Upper lobe of left lung (tissue), 6 donors: Measurements from ENCODE around the gene SV2C. TPM values are rescaled to one million over a fixed set of nuclear protein-coding genes. Genes with fewer than 3 reads are reported as not detected.

Source experiments
- ATAC-seq, 2 donors: fragments of 200-7000 bp; cut with Tn5 transposase; one replicate each; pipeline ENCODE4 v1.9.1; 2022; ENCODE audit warnings: mild to moderate bottlenecking in 2 of 2, moderate library complexity in 2 of 2; ENCODE audit not compliant: low FRiP score in 2 of 2
- DNase-seq, 2 donors: peaks; one replicate each; pipeline ENCODE4 v3.0.0-alpha.2; 2019 to 2020
- H3K27ac ChIP-seq, 4 donors: fragments of 200-600 bp; sonication (generic); one replicate each; pipeline ENCODE4 v1.5.1; 2016 to 2019
- H3K27me3 ChIP-seq, 4 donors: fragments of 200-600 bp; sonication (generic); one replicate each; pipeline ENCODE4 v1.5.1; 2017 to 2019
- H3K36me3 ChIP-seq, 4 donors: fragments of 200-600 bp; sonication (generic); one replicate each; pipeline ENCODE4 v1.5.1; 2016 to 2019
- H3K4me1 ChIP-seq, 4 donors: fragments of 200-600 bp; sonication (generic); one replicate each; pipeline ENCODE4 v1.5.1; 2018 to 2019
- H3K4me3 ChIP-seq, 4 donors: fragments of 200-600 bp; sonication (generic); one replicate each; pipeline ENCODE4 v1.5.1; 2017 to 2019; ENCODE audit warnings: mild to moderate bottlenecking in 2 of 4, moderate library complexity in 1 of 4
- H3K9me3 ChIP-seq, 4 donors: fragments of 200-600 bp; sonication (generic); one replicate each; pipeline ENCODE4 v1.5.1; 2018 to 2019
- CTCF ChIP-seq, 6 experiments: fragments of 450-650 bp in 4 of 6; fragments of 200-600 bp in 2 of 6; sonication (generic) in 2 of 6; IDR thresholded peaks; one replicate each; pipeline ENCODE4 v1.5.1; 2016 to 2019; ENCODE audit warnings: antibody characterized with exemption in 6 of 6
- EP300 ChIP-seq, 4 donors: sonication (generic); formaldehyde crosslinking; IDR thresholded peaks; one replicate each; pipeline ENCODE4 v1.5.1; 2017; ENCODE audit warnings: antibody characterized with exemption in 4 of 4, control low read depth in 2 of 4
- POLR2A ChIP-seq, 4 donors: fragments of 450-650 bp; IDR thresholded peaks; one replicate each; pipeline ENCODE4 v1.5.1; 2016 to 2017; ENCODE audit warnings: antibody characterized with exemption in 4 of 4, mild to moderate bottlenecking in 2 of 4
- POLR2AphosphoS5 ChIP-seq, 2 donors: sonication (generic); formaldehyde crosslinking; IDR thresholded peaks; one replicate each; pipeline ENCODE4 v1.5.1; 2017; ENCODE audit warnings: antibody characterized with exemption in 2 of 2
- WGBS, 2 donors: methylation state at CpG; one replicate each; pipeline ENCODE4 v1.1.5; 2017 to 2018; 5-methylcytosine and 5-hydroxymethylcytosine counted together
- total RNA-seq, 6 donors: library from RNA; depleted of rRNA in 4 of 6; stranded (reverse); fragments of >200 nt in 4 of 6; gene quantifications; one replicate each; pipeline versions ENCODE4 v1.1.0 to v1.2.1, GENCODE V29; 2016 to 2021
- donor health status: DM: no; HTN: no; CAD: no; lungs with moderate emphysema.
- donor health status: DM: no; HTN: yes; CAD: no; lungs with severe emphysema.

Gene SV2C
- total RNA-seq, 6 donors from 2014 or later, result 0.15 to 0.51 (median 0.21) TPM; not detected in 2

GRCh38 chr5:76177978-76178377 is 94.8 kb downstream of the SV2C start:
- no peak overlapping the region for H3K27ac ChIP-seq
- DNase-seq (no peak), ATAC-seq (no peak)
- TF ChIP-seq EP300 (IDR thresholded peaks at IDR 0.05) (no peak), POLR2AphosphoS5 (IDR thresholded peaks at IDR 0.05) (no peak), POLR2A (IDR thresholded peaks at IDR 0.05) (no peak), CTCF (IDR thresholded peaks at IDR 0.05) (no peak)
- H3K4me1 ChIP-seq, result peaks cover 0 to 7% (median 3%) of the 10 kb centered on the region in 4 donors
- no peaks in the 10 kb centered on the region for H3K27me3 ChIP-seq
- H3K9me3 ChIP-seq, result no peaks in the 10 kb centered on the region
- H3K4me3 ChIP-seq, result no peak overlapping the region
- H3K36me3 ChIP-seq, result no peaks in the 10 kb centered on the region

- Histone ChIP-seq H3K27me3 (no peaks in the 10 kb centered on the region), H3K27ac (no peak overlapping the region), H3K36me3 (no peaks in the 10 kb centered on the region), H3K4me3 (no peak overlapping the region), H3K9me3 (no peaks in the 10 kb centered on the region), H3K4me1 (peaks cover 0 to 7% (median 3%) of the 10 kb centered on the region in 4 donors)
- TF ChIP-seq POLR2AphosphoS5 (IDR thresholded peaks at IDR 0.05) (no peak), CTCF (IDR thresholded peaks at IDR 0.05) (no peak), EP300 (IDR thresholded peaks at IDR 0.05) (no peak), POLR2A (IDR thresholded peaks at IDR 0.05) (no peak)
- ATAC-seq (no peak), DNase-seq (no peak)
- WGBS, 2 donors, result 60 to 74% methylated on average over 5 of the region's 5 CpGs
Measured at GRCh38 chr5:76178913-76179312, 95.7 kb downstream of the SV2C start.

- no peaks in the 10 kb centered on the region for H3K36me3 ChIP-seq
- H3K27ac ChIP-seq, result peak overlapping the region in 2 of 4 donors; percentile 35 to 40
- TF ChIP-seq POLR2A (IDR thresholded peaks at IDR 0.05) (no peak), EP300 (IDR thresholded peaks at IDR 0.05) (no peak), CTCF (IDR thresholded peaks at IDR 0.05) (no peak), POLR2AphosphoS5 (IDR thresholded peaks at IDR 0.05) (no peak)
- 65 to 72% methylated on average over 8 of the region's 8 CpGs for WGBS, 2 donors
- H3K4me1 ChIP-seq, result no peaks in the 10 kb centered on the region
- DNase-seq (peak in 1 of 2 donors; percentile 38), ATAC-seq (peak; percentile 36 to 74)
- no peaks in the 10 kb centered on the region for H3K27me3 ChIP-seq
- H3K9me3 ChIP-seq, result peaks cover 0 to 3% (median 0%) of the 10 kb centered on the region in 4 donors
- no peak overlapping the region for H3K4me3 ChIP-seq
Measured at GRCh38 chr5:76180814-76181805, 97.9 kb downstream of the SV2C start.

GRCh38 chr5:76187386-76187785 is 104.2 kb downstream of the SV2C start:
- H3K4me1 ChIP-seq, result no peaks in the 10 kb centered on the region
- no peaks in the 10 kb centered on the region for H3K27me3 ChIP-seq
- no peak overlapping the region for H3K27ac ChIP-seq
- DNase-seq (no peak), ATAC-seq (no peak)
- H3K9me3 ChIP-seq, result peaks cover 0 to 3% (median 0%) of the 10 kb centered on the region in 4 donors
- TF ChIP-seq CTCF (IDR thresholded peaks at IDR 0.05), result no peak
- no peak for TF ChIP-seq EP300 (IDR thresholded peaks at IDR 0.05)
- no peak for TF ChIP-seq POLR2A (IDR thresholded peaks at IDR 0.05)
- no peak for TF ChIP-seq POLR2AphosphoS5 (IDR thresholded peaks at IDR 0.05)
- no peak overlapping the region for H3K4me3 ChIP-seq
- no peaks in the 10 kb centered on the region for H3K36me3 ChIP-seq
